ENCODE data around the gene ZNF236. TPM values are rescaled to one million over a fixed set of nuclear protein-coding genes. Genes with fewer than 3 reads are reported as not detected.

Gene ZNF236
- total RNA-seq, 1 experiment from 2014 or later: 24.8 TPM

DNA sequence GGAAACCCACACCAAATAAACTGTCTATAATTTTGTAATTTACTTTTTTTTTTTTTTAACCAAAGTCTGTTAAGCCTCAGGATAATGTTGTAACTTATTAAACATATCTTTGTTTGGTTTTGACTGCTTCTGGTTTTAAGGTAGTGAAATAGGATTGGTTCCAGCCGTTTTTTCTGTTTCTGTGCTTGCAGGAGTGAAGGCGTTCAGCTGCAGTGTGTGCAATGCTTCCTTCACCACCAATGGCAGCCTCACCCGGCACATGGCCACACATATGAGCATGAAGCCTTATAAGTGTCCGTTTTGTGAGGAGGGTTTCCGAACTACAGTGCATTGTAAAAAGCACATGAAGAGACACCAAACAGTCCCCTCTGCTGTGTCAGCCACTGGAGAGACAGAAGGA is 93.1 kb downstream of the ZNF236 start:
- H3K27me3 ChIP-seq (replicated peaks; ENCODE audit: insufficient read depth, low read depth, low read length, poor library complexity): no peaks in the 10 kb centered on the region
- H3K27ac ChIP-seq (ENCODE audit: low read depth, low read length, poor library complexity, severe bottlenecking): no peak overlapping the region
- no TSS peak for BruUV-seq (replicated peaks)
- no peak overlapping the region for H3K4me3 ChIP-seq (ENCODE audit: low read depth, low read length, poor library complexity, severe bottlenecking)
- peaks cover 37% of the 10 kb centered on the region for H3K36me3 ChIP-seq (ENCODE audit: insufficient read depth, low read length, poor library complexity, severe bottlenecking)
- CTCF ChIA-PET: no interaction called here
- POLR2A ChIA-PET (ENCODE audit: low non-redundant PET): no interaction called here
- H3K4me1 ChIP-seq (ENCODE audit: insufficient read depth, low read length, poor library complexity, severe bottlenecking): no peaks in the 10 kb centered on the region
- DNase-seq (ENCODE audit: low spot score): no peak
- TF ChIP-seq, protein P1, sequence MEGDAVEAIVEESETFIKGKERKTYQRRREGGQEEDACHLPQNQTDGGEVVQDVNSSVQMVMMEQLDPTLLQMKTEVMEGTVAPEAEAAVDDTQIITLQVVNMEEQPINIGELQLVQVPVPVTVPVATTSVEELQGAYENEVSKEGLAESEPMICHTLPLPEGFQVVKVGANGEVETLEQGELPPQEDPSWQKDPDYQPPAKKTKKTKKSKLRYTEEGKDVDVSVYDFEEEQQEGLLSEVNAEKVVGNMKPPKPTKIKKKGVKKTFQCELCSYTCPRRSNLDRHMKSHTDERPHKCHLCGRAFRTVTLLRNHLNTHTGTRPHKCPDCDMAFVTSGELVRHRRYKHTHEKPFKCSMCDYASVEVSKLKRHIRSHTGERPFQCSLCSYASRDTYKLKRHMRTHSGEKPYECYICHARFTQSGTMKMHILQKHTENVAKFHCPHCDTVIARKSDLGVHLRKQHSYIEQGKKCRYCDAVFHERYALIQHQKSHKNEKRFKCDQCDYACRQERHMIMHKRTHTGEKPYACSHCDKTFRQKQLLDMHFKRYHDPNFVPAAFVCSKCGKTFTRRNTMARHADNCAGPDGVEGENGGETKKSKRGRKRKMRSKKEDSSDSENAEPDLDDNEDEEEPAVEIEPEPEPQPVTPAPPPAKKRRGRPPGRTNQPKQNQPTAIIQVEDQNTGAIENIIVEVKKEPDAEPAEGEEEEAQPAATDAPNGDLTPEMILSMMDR (conservative IDR thresholded peaks at IDR 0.05; ENCODE audit: low read depth, low read length): no peak
- no peak for TF ChIP-seq EZH2 (IDR thresholded peaks at IDR 0.05; ENCODE audit: borderline replicate concordance, low read depth, low read length, poor library complexity, severe bottlenecking)
- H3K9me3 ChIP-seq (ENCODE audit: low read depth, low read length, poor library complexity, severe bottlenecking): no peaks in the 10 kb centered on the region
- intact Hi-C loops (cut with micrococcal nuclease; ENCODE audit: unreplicated experiment): no loop called here

DNA sequence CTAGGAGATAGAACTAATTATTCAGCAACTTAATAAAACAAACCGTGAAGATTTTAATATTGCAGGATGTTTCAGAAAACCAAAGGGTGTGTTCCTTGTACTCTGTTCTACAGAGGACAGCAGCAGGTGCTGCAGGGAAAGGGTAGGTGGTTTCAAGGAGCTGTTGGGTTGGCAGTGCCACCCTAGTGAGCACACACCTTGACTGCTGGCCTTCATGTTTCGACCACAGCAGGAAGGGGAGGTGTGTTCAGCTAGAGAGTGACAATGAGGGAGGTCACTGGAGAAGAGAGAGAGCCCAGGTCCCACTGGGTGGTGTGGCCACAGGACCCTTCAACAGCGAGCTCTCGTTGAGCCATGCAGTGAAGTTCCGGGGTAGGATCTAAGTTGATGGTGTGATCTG is 98.6 kb downstream of the ZNF236 start:
- peaks cover 30% of the 10 kb centered on the region for H3K36me3 ChIP-seq (ENCODE audit: insufficient read depth, low read length, poor library complexity, severe bottlenecking)
- H3K27me3 ChIP-seq (replicated peaks; ENCODE audit: insufficient read depth, low read depth, low read length, poor library complexity): no peaks in the 10 kb centered on the region
- no peak overlapping the region for H3K4me3 ChIP-seq (ENCODE audit: low read depth, low read length, poor library complexity, severe bottlenecking)
- intact Hi-C loops (cut with micrococcal nuclease; ENCODE audit: unreplicated experiment): no loop called here
- H3K4me1 ChIP-seq (ENCODE audit: insufficient read depth, low read length, poor library complexity, severe bottlenecking): no peaks in the 10 kb centered on the region
- no peak for TF ChIP-seq EZH2 (IDR thresholded peaks at IDR 0.05; ENCODE audit: borderline replicate concordance, low read depth, low read length, poor library complexity, severe bottlenecking)
- TF ChIP-seq, protein P1 (conservative IDR thresholded peaks at IDR 0.05; ENCODE audit: low read depth, low read length): no peak
- no TSS peak for BruUV-seq (replicated peaks)
- H3K9me3 ChIP-seq (ENCODE audit: low read depth, low read length, poor library complexity, severe bottlenecking): no peaks in the 10 kb centered on the region
- no peak overlapping the region for H3K27ac ChIP-seq (ENCODE audit: low read depth, low read length, poor library complexity, severe bottlenecking)
- ChIA-PET POLR2A (ENCODE audit: low non-redundant PET) (no interaction called here), CTCF (interaction anchor here (0.7 kb wide), 1 partner anchor 291 kb away, joined by 3 read pairs; no protein-coding TSS in a partner anchor)
- no peak for DNase-seq (ENCODE audit: low spot score)

DNA sequence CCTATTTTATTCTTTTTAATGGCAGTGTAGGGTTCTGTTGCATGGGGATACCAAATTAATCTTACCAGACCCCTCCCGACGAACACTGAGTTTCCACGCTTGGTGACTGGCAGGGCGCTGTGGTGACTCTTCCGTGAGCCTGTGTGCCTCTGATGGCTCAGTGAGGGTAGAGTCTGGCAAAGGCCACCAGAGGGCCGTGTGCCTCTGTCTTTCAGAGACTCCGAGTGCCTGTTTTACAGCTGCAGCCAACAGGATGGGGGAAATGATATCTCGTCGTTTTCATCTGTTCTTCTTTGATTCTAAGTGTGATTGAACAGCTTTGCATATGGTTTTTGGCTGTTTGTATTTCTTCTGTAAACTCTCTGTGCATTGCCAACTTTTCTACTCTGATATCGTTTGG is 99.8 kb downstream of the ZNF236 start:
- POLR2A ChIA-PET (ENCODE audit: low non-redundant PET): no interaction called here
- intact Hi-C loops (cut with micrococcal nuclease; ENCODE audit: unreplicated experiment): no loop called here
- TF ChIP-seq EZH2 (IDR thresholded peaks at IDR 0.05; ENCODE audit: borderline replicate concordance, low read depth, low read length, poor library complexity, severe bottlenecking): no peak
- TF ChIP-seq, protein P1 (conservative IDR thresholded peaks at IDR 0.05; ENCODE audit: low read depth, low read length): peak; percentile 58
- Histone ChIP-seq H3K27me3 (replicated peaks; ENCODE audit: insufficient read depth, low read depth, low read length, poor library complexity) (no peaks in the 10 kb centered on the region), H3K9me3 (ENCODE audit: low read depth, low read length, poor library complexity, severe bottlenecking) (no peaks in the 10 kb centered on the region), H3K27ac (ENCODE audit: low read depth, low read length, poor library complexity, severe bottlenecking) (no peak overlapping the region), H3K36me3 (ENCODE audit: insufficient read depth, low read length, poor library complexity, severe bottlenecking) (peaks cover 22% of the 10 kb centered on the region), H3K4me3 (ENCODE audit: low read depth, low read length, poor library complexity, severe bottlenecking) (no peak overlapping the region), H3K4me1 (ENCODE audit: insufficient read depth, low read length, poor library complexity, severe bottlenecking) (no peaks in the 10 kb centered on the region)
- CTCF ChIA-PET: interaction anchor here (0.7 kb wide), 1 partner anchor 137 kb away, joined by 3 read pairs; no protein-coding TSS in a partner anchor
- no TSS peak for BruUV-seq (replicated peaks)
- peak; percentile 35 for DNase-seq (ENCODE audit: low spot score)

All from A673 (cell line).